Tibial nerve (tissue), 4 donors: ENCODE results near the gene ITIH5.
"Not testable (repeated sequence)": the region's sequence is repeated elsewhere in the genome, so short reads cannot be mapped to it uniquely, and the experiment has no call there.

Experiments used
- EP300 ChIP-seq, 2 donors: sonication (generic); formaldehyde crosslinking; IDR thresholded peaks; one replicate each; pipeline ENCODE4 v1.6.1; 2017; ENCODE audit warnings: antibody characterized with exemption in 2 of 2, mild to moderate bottlenecking in 1 of 2
- TF ChIP-seq, protein P1 (sequence below), 5 experiments: fragments of 200-600 bp in 3 of 5; fragments of 450-650 bp in 2 of 5; sonication (generic) in 3 of 5; IDR thresholded peaks; one replicate each; pipeline ENCODE4 v1.5.1; 2016 to 2019; ENCODE audit warnings: antibody characterized with exemption in 5 of 5, mild to moderate bottlenecking in 3 of 5, moderate library complexity in 2 of 5

DNA sequence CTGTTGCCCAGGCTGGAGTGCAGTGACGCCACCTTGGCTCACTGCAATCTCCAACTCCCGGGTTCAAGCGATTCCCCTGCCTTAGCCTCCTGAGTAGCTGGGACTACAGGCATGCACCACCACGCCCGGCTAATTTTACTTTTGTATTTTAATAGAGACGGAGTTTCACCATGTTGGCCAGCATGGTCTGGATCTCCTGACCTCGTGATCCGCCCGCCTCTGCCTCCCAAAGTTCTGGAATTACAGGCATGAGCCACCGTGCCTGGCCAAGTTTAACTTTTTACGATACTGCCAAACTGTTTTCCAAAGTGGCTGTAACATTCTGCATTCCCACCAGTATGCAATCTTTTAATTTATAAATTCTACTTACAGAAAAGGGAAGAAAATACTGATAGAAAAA, 9.7 kb downstream of the ITIH5 start:
- TF ChIP-seq, protein P1, sequence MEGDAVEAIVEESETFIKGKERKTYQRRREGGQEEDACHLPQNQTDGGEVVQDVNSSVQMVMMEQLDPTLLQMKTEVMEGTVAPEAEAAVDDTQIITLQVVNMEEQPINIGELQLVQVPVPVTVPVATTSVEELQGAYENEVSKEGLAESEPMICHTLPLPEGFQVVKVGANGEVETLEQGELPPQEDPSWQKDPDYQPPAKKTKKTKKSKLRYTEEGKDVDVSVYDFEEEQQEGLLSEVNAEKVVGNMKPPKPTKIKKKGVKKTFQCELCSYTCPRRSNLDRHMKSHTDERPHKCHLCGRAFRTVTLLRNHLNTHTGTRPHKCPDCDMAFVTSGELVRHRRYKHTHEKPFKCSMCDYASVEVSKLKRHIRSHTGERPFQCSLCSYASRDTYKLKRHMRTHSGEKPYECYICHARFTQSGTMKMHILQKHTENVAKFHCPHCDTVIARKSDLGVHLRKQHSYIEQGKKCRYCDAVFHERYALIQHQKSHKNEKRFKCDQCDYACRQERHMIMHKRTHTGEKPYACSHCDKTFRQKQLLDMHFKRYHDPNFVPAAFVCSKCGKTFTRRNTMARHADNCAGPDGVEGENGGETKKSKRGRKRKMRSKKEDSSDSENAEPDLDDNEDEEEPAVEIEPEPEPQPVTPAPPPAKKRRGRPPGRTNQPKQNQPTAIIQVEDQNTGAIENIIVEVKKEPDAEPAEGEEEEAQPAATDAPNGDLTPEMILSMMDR (IDR thresholded peaks at IDR 0.05), result not testable (repeated sequence)
- not testable (repeated sequence) for TF ChIP-seq EP300 (IDR thresholded peaks at IDR 0.05)
